GM12878 (cell line): ENCODE data around the gene TXNDC17. TPM values are rescaled to one million over a fixed set of nuclear protein-coding genes. Genes with fewer than 3 reads are reported as not detected.
"Not testable (repeated sequence)": the region's sequence is repeated elsewhere in the genome, so short reads cannot be mapped to it uniquely, and the experiment has no call there.

ENCODE experiments used
- ATAC-seq: fragments of 200-7000 bp; cut with Tn5 transposase; 3 replicates; pipeline ENCODE4 v1.9.1; 2020; ENCODE audit warnings: mild to moderate bottlenecking, moderate library complexity
- BruUV-seq: library from RNA; stranded (reverse); fragments of 400-500 nt; replicated peaks from 2 replicates; lab custom pipeline; 2021; lab: Mats Ljungman, UMichigan
- CTCF ChIA-PET: fragments of 300-600 bp; sonication (Branson Sonifier 250); formaldehyde crosslinking; extraction: SDS; loops from one replicate; lab custom pipeline; 2021; ENCODE audit warnings: inconsistent platforms; lab: Yijun Ruan, JAX
- POLR2A ChIA-PET: fragments of 350-600 bp; formaldehyde crosslinking; extraction: SDS; loops from one replicate; lab custom pipeline; 2021; ENCODE audit warnings: inconsistent platforms; lab: Charles Lee
- RAD21 ChIA-PET: fragments of 300-600 bp; sonication (Branson Sonifier 250); formaldehyde crosslinking; loops from one replicate; lab custom pipeline; 2023; ENCODE audit warnings: antibody characterized with exemption; ENCODE audit not compliant: unreplicated experiment; lab: Charles Lee
- SMC1A ChIA-PET: fragments of 300-600 bp; sonication (Branson Sonifier 250); formaldehyde crosslinking; loops from one replicate; lab custom pipeline; 2023; ENCODE audit not compliant: unreplicated experiment, uncharacterized antibody; lab: Charles Lee
- DNase-seq: peaks from one replicate; pipeline ENCODE4 v3.0.0-alpha.2; 2011; ENCODE audit warnings: low read depth, low spot score
- FAIRE-seq: peaks from 3 replicates; lab custom pipeline; 2011; peaks lifted over from hg19 to GRCh38; lab: Jason Lieb, UNC
- H2AFZ ChIP-seq: 2 replicates; pipeline ENCODE4 v1.6.0; 2011; ENCODE audit warnings: low read depth, low read length, control low read depth; ENCODE audit not compliant: control insufficient read depth
- H3K27ac ChIP-seq: 2 replicates; pipeline ENCODE4 v1.5.1; 2011; ENCODE audit warnings: control low read depth; ENCODE audit not compliant: control insufficient read depth, insufficient read depth
- H3K27me3 ChIP-seq, 2 experiments: replicated peaks in 1 of 2; 2 replicates each; pipeline versions ENCODE4 v1.6.0 to v1.6.1; 2011; ENCODE audit warnings: low read length in 1 of 2; ENCODE audit not compliant: control insufficient read depth in 2 of 2, insufficient read depth in 2 of 2
- H3K36me3 ChIP-seq, 2 experiments: 2 replicates each; pipeline ENCODE4 v1.5.1; 2011; ENCODE audit warnings: low read length in 1 of 2; ENCODE audit not compliant: control insufficient read depth in 2 of 2, insufficient read depth in 2 of 2
- H3K4me1 ChIP-seq: 2 replicates; pipeline ENCODE4 v1.6.1; 2011; ENCODE audit warnings: mild to moderate bottlenecking, low read length, moderate library complexity, mixed read lengths; ENCODE audit not compliant: control insufficient read depth, insufficient read depth
- H3K4me2 ChIP-seq: 2 replicates; pipeline ENCODE4 v1.6.0; 2011; ENCODE audit warnings: control low read depth; ENCODE audit not compliant: control insufficient read depth, insufficient read depth
- H3K4me3 ChIP-seq: fragments of 200-600 bp; sonication (generic); 2 replicates; pipeline ENCODE4 v1.5.1; 2016
- H3K79me2 ChIP-seq: 2 replicates; pipeline ENCODE4 v1.6.0; 2011; ENCODE audit warnings: low read length; ENCODE audit not compliant: control insufficient read depth, insufficient read depth
- H3K9ac ChIP-seq: 2 replicates; pipeline ENCODE4 v1.8.0; 2011; ENCODE audit warnings: low read length, control low read depth, mixed read lengths; ENCODE audit not compliant: control insufficient read depth, insufficient read depth
- H3K9me3 ChIP-seq: replicated peaks from 3 replicates; pipeline ENCODE4 v1.5.1; 2011; ENCODE audit warnings: mild to moderate bottlenecking, low read length; ENCODE audit not compliant: control insufficient read depth, insufficient read depth
- H4K20me1 ChIP-seq: 2 replicates; pipeline ENCODE4 v1.6.0; 2011; ENCODE audit not compliant: control insufficient read depth, insufficient read depth
- LARP7 ChIP-seq: fragments of 450-650 bp; IDR thresholded peaks from 2 replicates; pipeline ENCODE4 v1.6.1; 2017; ENCODE audit warnings: mild to moderate bottlenecking
- NFYA ChIP-seq: IDR thresholded peaks from 2 replicates; pipeline ENCODE4 v1.6.1; 2011; ENCODE audit warnings: low read depth, mild to moderate bottlenecking, low read length, improper control_type of control experiment, borderline replicate concordance
- NRF1 ChIP-seq: conservative IDR thresholded peaks from 2 replicates; pipeline ENCODE4 v1.6.1; 2011; ENCODE audit warnings: mild to moderate bottlenecking, low read depth, low read length, improper control_type of control experiment
- PBX3 ChIP-seq: IDR thresholded peaks from 2 replicates; pipeline ENCODE4 v1.6.1; 2011; ENCODE audit warnings: mild to moderate bottlenecking, low read depth, low read length, moderate library complexity; ENCODE audit not compliant: insufficient replicate concordance
- SRF ChIP-seq, 2 experiments: IDR thresholded peaks; 2 replicates each; pipeline ENCODE4 v1.6.1; 2011; ENCODE audit warnings: low read depth in 2 of 2, low read length in 2 of 2, mild to moderate bottlenecking in 1 of 2, moderate library complexity in 1 of 2
- YBX1 ChIP-seq: fragments of 450-650 bp; IDR thresholded peaks from 2 replicates; pipeline ENCODE4 v1.6.1; 2016; ENCODE audit warnings: antibody characterized with exemption
- ZBED1 ChIP-seq: IDR thresholded peaks from 2 replicates; pipeline ENCODE4 v1.6.1; 2016; ENCODE audit warnings: borderline replicate concordance
- WGBS: methylation state at CpG from one replicate; pipeline ENCODE4 v1.1.6; 2016; ENCODE audit warnings: low lambda C conversion rate; ENCODE audit not compliant: insufficient replicate concordance, insufficient coverage; ENCODE audit errors: missing lambda C conversion rate; 5-methylcytosine and 5-hydroxymethylcytosine counted together
- in situ Hi-C: fragments of 300-500 bp; cut with MboI; formaldehyde crosslinking; loops from 9 replicates; pipeline ENCODE4 v1.14.3; 2018; ENCODE audit warnings: mixed read lengths
- intact Hi-C: fragments of 100-400 bp; cut with micrococcal nuclease; formaldehyde crosslinking; loops from one replicate; pipeline ENCODE4 v1.14.2; 2022; ENCODE audit not compliant: unreplicated experiment
- polyA plus RNA-seq, 11 experiments: library from polyadenylated mRNA; depleted of rRNA in 4 of 11; unstranded in 6 of 11; stranded (reverse) in 5 of 11; fragments of >200 nt; fragmentation: Nextera tagmentation in 4 of 11; fragmentation: Illumina TruSeq in 1 of 11; extraction: Ambion mirVana in 4 of 11; extraction: Trizol in 1 of 11; gene quantifications; 1 replicate in 1 of 11; 2 replicates in 10 of 11; pipeline versions ENCODE4 v1.2.1 to v1.2.3, GENCODE V29; 2011 to 2016; ENCODE audit warnings: inconsistent platforms in 2 of 11, missing spikeins in 2 of 11, low read depth in 1 of 11
- total RNA-seq, 4 experiments: library from RNA; depleted of rRNA in 3 of 4; stranded (reverse); fragments of >200 nt in 3 of 4; fragmentation: Illumina TruSeq in 1 of 4; extraction: Trizol in 1 of 4; gene quantifications; 2 replicates each; pipeline versions ENCODE4 v1.2.1 to v1.2.3, GENCODE V29; 2013 to 2021
- TF ChIP-seq, protein P1 (sequence below): IDR thresholded peaks from 2 replicates; pipeline ENCODE4 v1.6.1; 2011; ENCODE audit warnings: borderline replicate concordance, low read depth, mild to moderate bottlenecking, moderate library complexity, mixed read lengths, low read length; ENCODE audit not compliant: insufficient read depth; ENCODE audit errors: extremely low read length

The TXNDC17 gene
- total and polyA plus RNA-seq, 10 of the 15 experiments (the other 5 are each of a cell fraction or from before 2014, with no cell fraction given) = 124 to 957 (median 216) TPM

DNA sequence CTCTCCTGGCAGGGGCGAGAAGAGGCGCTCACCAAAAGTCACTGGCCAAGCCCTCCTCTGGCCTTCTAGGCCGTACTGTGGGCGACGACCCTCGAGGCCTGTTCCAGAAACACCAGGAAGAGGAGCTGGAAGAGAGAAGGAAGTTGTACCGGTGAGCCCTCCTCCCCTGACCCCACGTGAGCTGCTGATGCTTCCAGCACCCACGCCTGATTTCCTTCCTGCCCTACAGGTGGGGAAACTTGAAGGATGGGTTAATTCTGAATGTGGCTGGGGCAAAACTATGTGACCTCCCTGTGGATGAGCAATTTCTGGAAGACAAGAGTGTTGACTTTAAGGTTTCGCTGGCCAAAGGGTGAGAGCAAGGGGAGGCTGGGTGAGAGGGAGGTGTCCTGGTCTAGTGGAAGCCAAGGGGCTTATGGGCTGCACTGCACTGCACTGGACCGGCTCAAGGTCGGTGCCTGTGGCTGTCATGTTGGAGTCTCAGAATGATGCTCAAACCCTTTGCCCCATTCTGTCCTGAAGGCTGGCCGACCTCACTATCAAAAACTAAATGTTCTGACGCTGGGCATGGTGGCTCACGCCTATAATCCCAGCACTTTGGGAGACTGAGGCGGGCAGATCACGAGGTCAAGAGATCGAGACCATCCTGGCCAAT is 16.9 kb downstream of the TXNDC17 start:
- Histone ChIP-seq H3K27ac (peak overlapping the region; percentile 31), H3K9ac (no peak overlapping the region), H3K9me3 (no peaks in the 10 kb centered on the region), H3K27me3 (no peaks in the 10 kb centered on the region), H3K36me3 (no peaks in the 10 kb centered on the region), H3K4me1 (peaks cover 24% of the 10 kb centered on the region), H4K20me1 (no peaks in the 10 kb centered on the region)
- SMC1A ChIA-PET = no interaction called here
- POLR2A ChIA-PET = interaction anchor here (0.5 to 0.9 kb wide), 2 partner anchors 17 to 105 kb away, joined by 3 to 5 read pairs; partner anchors contain the start of gene TXNDC17
- in situ Hi-C loops (no loop called here), intact Hi-C loops (no loop called here)
- BruUV-seq = no TSS peak
- 47% methylated on average over 18 of the region's 18 CpGs for WGBS
- ATAC-seq (peak; percentile 7), DNase-seq (no peak)
- TF ChIP-seq ZBED1 (no peak), NFYA (no peak), NRF1 (no peak), PBX3 (no peak), LARP7 (no peak), SRF (IDR thresholded peaks at IDR 0.05; ENCODE audit: low read depth in 2 of 2, low read length in 2 of 2) (no peak), YBX1 (no peak)
- TF ChIP-seq, protein P1, sequence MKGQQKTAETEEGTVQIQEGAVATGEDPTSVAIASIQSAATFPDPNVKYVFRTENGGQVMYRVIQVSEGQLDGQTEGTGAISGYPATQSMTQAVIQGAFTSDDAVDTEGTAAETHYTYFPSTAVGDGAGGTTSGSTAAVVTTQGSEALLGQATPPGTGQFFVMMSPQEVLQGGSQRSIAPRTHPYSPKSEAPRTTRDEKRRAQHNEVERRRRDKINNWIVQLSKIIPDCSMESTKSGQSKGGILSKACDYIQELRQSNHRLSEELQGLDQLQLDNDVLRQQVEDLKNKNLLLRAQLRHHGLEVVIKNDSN = peak; percentile 24
- TF ChIP-seq, all 136 proteins: peak for 1
- ChIA-PET CTCF (no interaction called here), RAD21 (interaction anchor here (0.6 kb wide), 1 partner anchor 1629 kb away, joined by 3 read pairs; no protein-coding TSS in a partner anchor)
- H3K4me3 ChIP-seq = peak overlapping the region; percentile 48; the same call in 1 of the 2 replicates
- H3K79me2 ChIP-seq = no peaks in the 10 kb centered on the region
- H2AFZ ChIP-seq = peak overlapping the region; percentile 59
- H3K4me2 ChIP-seq = peak overlapping the region; percentile 79
- no peak for FAIRE-seq

DNA sequence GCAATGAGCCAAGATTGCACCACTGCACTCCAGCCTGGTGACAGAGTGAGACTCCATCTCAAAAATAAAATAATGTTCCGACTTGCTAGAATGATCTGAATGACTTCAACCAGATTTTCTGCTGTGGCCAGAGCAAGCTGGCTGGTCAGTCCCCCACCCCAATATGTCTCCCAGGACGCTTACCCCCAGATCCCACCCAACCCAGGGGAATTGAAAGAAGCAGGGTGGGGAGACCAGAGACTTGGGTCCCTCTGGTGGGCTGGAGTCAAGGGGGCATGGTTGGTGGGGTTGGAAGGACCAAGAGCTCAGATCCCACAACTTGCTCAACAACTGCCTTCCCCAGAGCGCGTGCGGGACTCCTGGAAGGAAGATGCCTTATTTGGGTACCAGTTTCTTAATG is 17.6 kb downstream of the TXNDC17 start:
- H4K20me1 ChIP-seq, POLR2A ChIA-PET, FAIRE-seq, H3K79me2 ChIP-seq, H3K27ac ChIP-seq, DNase-seq, SMC1A ChIA-PET, ATAC-seq, H3K27me3 ChIP-seq, H3K9ac ChIP-seq, H3K4me2 ChIP-seq, BruUV-seq, H2AFZ ChIP-seq, in situ Hi-C loops, H3K4me3 ChIP-seq, H3K9me3 ChIP-seq, intact Hi-C loops, CTCF ChIA-PET, H3K36me3 ChIP-seq: not testable (repeated sequence)
- H3K4me1 ChIP-seq = peaks cover 24% of the 10 kb centered on the region
- RAD21 ChIA-PET = interaction anchor here (0.6 kb wide), 1 partner anchor 1630 kb away, joined by 3 read pairs; no protein-coding TSS in a partner anchor
- 95% methylated on average over 2 of the region's 5 CpGs for WGBS
